Measurements from ENCODE around the gene PTPRC. TPM values are rescaled to one million over a fixed set of nuclear protein-coding genes. Genes with fewer than 3 reads are reported as not detected.
A peak's percentile ranks its signal among the peaks of the same experiment; 100 is the strongest.

The PTPRC gene
- total RNA-seq, 1 experiment from 2014 or later, result 0.16 TPM

DNA sequence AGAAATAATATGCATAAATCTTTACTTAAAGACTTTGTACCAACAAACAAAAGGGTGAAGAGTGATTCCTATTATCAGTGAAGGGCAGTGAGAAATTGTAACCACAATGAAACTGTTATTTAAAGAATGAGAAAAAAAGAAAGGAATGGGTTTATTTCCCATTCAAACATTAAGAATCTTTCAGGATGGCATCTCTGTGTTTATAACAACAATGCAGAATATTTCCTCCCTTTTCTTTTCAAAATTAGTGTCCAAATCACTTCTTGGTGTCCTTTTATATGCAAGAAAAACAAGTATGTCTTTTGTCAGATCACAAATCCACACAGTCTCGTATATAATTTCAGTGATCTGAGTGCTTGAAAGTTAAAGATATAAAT lies 61.2 kb downstream of the PTPRC start:
- DNase-seq (ENCODE audit: low read depth), result no peak

DNA sequence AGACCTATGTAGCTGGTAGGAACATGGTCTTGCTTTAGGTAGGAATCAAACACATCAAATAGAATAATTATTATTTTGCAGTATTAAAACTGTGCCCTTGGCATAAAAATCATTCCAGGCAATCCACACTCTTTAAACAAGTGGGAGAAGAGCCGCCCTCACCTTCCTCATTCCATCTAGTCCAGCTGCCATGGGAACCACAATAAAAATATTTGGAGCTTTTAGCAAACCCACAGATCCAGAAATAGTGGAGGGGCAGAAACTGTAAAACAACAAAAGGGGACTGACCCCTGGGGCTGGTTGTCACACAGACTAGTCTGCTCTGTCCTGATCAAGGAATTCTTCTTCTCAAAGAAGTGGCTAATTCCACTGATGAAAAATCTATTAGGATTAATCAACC lies 61.6 kb downstream of the PTPRC start:
- DNase-seq (ENCODE audit: low read depth), result no peak

DNA sequence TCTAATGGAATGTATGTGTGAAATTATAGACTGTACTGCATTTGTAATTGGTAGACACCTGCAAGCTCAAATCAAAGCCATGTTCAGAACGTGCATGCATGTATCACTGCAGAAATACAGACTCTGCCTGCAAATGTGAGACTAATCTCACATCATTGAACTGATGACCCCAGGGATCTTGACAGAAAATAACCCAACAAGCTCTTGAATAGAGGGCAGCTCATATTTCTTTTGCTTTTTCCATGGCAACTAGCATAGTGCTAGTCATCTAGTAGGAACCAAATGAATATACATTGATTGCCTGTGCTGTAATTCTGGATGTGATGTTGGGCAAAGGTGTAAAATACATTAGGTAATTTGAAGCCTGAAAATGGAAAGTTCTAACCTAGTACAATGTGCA lies 62.4 kb downstream of the PTPRC start:
- no peak for DNase-seq (ENCODE audit: low read depth)

DNA sequence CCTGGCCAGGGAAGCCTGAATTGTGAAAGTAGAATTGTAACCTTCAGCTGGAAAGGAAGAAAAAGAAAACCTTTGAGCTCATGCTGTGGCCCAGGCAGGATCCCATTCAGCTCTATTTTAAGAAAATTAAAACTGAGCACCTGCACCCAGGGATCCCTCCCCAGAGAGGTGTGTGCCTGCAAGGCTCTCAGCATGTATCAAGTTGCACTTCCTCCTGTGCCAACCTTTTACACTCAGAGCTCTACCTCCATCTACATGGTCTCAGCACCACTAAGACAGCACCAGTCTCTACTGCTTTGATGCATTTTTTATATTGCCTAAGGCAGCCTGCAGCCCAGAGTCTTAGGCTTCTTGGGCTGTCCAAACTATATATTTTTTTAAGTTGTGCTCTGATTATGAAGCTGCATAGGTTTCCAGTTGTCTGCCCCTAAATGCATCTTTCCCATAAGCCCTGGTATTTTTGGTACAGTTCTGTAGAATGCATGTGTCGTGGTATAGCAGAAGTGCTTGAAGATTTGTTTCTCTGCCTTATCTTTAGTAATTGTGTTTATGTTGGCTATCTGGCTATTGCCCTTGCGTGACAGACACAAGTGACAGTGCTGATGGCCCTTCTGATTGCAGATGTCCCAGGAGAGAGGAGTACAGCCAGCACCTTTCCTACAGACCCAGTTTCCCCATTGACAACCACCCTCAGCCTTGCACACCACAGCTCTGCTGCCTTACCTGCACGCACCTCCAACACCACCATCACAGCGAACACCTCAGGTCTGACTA lies 63.1 kb downstream of the PTPRC start:
- DNase-seq (ENCODE audit: low read depth), result no peak

DNA sequence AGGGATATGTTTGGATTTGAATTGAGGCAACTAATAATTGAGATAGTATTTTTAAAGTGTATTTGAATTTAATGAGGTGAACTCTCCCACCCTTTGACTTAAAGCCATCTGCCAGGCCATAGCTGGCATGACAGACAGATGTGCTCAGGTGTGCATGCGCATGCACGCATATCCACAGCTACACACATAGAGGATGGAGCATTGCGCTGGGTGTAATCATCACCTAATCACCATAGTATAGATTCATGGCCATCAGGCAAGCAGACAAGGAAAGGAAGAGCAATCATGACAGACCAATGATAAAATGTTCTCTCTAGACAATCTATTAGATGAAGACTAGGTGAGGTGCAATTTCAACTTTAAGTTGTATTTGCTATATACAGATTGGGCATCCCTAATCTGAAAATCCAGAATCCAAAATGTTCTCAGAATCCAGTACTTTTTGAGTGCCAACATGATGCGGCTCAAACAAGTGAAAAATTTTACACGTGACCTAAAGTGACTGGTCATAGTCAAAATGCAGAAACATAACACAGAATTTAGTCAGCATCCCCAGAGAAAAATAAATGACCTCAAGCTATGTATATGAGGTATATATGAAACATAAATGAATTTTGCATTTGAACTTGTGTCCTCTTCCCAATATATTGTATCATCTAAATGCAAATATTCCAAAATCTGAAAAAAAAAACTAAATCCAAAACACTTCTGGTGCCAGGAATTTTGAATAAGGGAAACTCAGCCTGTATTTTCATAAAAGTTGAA lies 70.1 kb downstream of the PTPRC start:
- DNase-seq (ENCODE audit: low read depth), result no peak

DNA sequence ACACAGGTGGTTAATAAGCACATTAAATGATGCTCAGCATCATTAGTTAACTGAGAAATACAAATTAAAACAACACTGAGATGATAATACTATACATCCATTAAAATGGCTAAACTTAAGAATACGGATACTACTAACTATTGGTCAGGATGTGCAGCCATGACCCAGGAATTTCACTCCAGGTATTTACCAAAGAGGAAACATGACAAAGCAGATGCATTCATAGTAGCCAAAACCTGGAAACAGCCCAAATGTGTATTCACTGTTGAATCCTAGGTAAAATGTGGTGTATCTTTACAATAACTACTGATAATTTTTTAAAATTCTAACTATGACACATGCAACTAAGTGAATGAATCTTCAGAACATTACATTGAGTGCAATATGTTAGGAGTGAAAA lies 73.0 kb downstream of the PTPRC start:
- peak; percentile 18 for DNase-seq (ENCODE audit: low read depth)

DNA sequence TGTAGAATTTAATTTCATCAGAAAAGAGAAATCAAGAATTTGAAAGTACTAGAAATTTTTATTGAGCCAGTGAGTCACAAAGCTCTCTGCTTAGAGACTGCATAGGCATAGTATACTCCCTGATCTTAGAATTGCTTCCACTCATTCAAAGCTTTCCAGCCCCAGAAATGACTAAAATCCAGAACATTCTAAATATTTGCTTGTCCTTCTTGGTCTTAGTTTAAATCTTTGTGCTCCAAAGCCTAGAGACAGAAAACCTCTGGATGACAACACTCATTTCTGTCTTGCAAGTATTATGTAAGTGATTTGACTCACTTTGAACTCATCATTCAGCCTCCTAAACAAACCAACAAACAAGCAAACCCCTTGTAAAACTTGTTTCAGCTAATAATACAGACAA lies 74.2 kb downstream of the PTPRC start:
- DNase-seq (ENCODE audit: low read depth), result peak; percentile 17

- DNase-seq (ENCODE audit: low read depth), result no peak
Observed at GRCh38 chr1:198714271-198714670, 75.4 kb downstream of the PTPRC start.

DNA sequence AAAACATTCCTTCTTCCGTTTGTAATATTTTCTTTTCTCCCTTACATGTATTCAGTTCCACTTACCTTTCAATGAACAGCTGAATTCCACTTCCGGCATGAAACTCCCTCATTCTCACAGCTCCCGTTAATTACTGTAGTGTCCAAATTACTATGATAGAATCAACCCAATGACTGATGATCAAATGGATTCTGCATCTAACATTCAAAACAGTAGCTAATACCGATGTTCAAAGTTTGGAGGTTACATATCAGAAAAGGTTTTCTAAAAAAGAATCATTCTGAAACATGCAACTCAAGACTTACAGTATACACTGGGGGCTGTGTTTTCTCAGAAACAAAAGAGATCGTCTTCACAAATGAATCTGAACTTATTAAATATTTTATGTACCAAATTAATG lies 77.2 kb downstream of the PTPRC start:
- no peak for DNase-seq (ENCODE audit: low read depth)

- no peak for DNase-seq (ENCODE audit: low read depth)
Observed at GRCh38 chr1:198717510-198717909, 78.7 kb downstream of the PTPRC start.

GRCh38 chr1:198723127-198723526 lies 84.3 kb downstream of the PTPRC start:
- no peak for DNase-seq (ENCODE audit: low read depth)

DNA sequence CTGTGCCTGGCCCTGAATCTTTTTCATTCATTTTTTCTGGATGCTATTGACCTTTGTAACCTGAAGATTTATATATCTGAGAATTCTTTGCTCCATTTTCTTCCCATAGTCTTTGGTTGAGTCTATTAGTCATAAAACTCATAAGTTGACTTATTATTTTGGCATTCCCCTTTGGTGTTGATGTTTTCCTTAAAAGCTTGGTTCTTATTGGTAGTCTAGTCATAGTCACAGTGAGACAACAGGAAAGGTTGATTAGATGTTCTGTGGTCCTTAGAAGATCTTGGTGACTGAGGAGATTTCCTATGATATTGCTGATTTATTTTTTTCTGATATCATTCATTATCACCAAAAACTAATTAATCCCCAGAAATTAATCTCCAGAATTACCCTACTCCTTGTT lies 86.2 kb downstream of the PTPRC start:
- no peak for DNase-seq (ENCODE audit: low read depth)

GRCh38 chr1:198726455-198726854 lies 87.6 kb downstream of the PTPRC start:
- peak; percentile 67 for DNase-seq (ENCODE audit: low read depth)

- no peak for DNase-seq (ENCODE audit: low read depth)
Observed at GRCh38 chr1:198729195-198729863, 90.5 kb downstream of the PTPRC start.

DNA sequence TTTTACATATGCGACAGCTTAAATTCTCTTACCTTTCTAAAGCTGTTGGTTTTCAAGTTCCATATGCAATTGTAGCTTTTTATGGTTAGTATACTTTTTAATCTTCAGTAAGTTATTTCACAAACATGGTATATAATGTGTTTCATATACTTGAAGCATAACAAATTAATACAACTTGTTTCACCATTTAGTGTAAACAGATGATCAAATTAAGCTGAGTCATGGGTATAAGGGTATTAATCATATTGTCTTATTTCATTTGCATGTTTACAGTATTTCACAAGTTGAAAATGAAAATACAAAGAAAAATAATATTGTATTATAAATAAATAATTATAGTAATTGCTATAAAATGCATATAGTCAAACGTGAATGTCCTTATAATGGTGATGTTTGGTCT lies 92.1 kb downstream of the PTPRC start:
- DNase-seq (ENCODE audit: low read depth), result no peak

DNA sequence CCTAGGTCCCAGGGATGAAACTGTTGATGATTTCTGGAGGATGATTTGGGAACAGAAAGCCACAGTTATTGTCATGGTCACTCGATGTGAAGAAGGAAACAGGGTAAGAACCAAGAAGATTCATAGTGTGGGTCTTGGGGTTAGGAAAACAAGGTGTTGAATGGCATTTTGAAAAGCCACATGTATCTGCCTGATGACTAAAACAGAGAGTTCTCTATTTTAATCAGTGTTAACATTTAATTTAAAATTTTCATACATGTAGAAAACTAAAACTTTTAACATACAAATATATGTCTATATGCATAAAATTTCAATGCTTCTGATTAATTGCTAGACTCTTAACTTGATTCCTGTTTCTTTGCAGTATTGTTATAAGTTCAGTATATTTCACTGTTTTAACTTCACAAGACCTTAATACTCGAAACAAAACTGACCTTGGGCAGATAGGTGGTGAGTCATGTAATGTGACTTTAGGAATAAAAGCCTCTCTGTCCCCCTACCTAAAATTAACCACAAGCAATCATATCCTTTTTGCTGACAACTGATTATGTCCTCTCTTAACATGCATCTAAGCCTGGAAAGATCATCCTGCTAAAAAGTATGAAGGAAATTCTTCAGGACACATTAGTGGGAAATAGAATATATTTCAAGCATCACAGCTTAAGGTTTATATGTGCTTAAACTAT lies 95.6 kb downstream of the PTPRC start:
- DNase-seq (ENCODE audit: low read depth), result peak; percentile 73

DNA sequence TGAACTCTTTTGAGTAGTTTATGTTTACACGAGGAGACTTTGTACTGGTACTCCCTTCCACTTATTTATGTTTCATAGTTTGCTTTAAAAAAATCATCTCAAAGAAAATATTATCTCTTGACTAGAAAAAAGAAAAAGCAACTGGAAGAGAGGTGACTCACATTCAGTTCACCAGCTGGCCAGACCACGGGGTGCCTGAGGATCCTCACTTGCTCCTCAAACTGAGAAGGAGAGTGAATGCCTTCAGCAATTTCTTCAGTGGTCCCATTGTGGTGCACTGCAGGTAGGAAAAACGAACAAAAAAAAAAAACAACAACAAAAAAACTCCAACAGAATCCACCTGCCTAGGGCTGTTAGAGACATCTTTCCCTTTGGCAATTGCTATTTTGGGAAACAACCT lies 102.9 kb downstream of the PTPRC start:
- peak; percentile 19 for DNase-seq (ENCODE audit: low read depth)

DNA sequence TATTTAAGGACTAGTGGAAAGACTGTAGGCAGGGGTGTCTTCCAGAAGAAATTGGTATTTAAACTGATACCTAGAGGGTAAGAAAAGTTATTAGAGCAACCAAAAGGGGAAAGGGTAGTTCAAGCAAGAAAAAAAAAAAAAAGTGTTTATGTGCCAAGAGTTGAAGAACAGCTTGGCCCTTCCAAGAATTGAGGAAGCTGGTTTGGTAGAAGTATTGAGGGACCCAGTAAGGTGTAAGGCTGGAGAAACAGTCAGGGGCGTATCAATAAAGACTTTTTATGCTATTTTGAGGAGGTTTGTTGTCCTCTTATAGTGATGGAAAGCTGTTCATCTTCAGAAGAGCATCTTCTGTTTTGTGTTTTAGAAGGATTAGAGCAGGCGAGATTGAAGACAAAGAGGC lies 108.3 kb downstream of the PTPRC start:
- DNase-seq (ENCODE audit: low read depth), result no peak

DNA sequence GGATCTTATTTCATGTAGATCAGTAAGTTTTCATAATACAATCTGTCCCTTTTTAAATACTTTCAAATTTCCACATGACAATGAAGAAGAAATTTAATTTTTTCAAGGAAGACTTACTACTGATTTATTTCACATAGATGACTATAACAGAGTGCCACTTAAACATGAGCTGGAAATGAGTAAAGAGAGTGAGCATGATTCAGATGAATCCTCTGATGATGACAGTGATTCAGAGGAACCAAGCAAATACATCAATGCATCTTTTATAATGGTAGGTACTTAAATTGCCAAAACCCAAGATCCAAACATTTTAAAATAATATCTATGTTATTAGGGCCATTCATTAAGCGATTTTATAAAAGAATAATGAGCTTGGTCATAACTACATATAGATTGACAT lies 110.4 kb downstream of the PTPRC start:
- peak; percentile 49 for DNase-seq (ENCODE audit: low read depth)

DNA sequence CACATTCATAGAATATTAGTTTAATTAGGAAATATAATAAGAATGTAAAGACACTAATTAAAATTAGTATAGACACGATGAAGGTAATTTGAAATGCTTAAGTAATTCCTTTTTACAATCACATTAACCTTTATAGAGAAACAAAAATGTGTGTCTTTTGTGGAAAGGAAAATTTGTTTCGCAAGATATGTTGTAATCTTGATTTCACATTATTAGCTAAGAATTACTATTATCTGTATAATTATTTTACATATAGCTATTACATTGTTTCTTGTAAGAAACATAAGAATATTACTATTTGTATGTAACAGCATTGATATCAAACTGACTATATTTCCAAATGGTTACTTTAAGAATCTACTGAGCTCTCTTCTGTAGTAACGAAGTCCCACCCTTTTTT lies 111.2 kb downstream of the PTPRC start:
- no peak for DNase-seq (ENCODE audit: low read depth)

DNA sequence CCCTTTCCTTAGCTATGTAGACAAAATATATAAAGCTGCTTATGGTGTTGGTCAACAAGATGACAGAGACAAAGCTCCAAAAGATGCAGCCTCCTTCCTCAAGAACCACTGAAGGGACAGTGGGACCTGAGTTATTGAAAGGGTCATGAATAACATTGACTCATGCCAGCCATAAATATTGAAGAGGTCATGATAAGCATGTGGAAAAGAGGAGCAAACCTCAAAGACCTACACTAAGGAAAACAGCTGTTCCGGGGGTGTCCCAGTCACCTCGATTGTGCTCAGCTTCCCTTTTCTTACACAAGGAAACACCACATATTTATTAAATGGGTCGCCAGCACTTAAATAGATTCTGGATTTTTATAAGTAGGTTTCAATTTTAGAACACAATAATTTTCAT lies 112.9 kb downstream of the PTPRC start:
- no peak for DNase-seq (ENCODE audit: low read depth)

GRCh38 chr1:198754670-198755069 lies 115.8 kb downstream of the PTPRC start:
- DNase-seq (ENCODE audit: low read depth), result no peak

Measured in HT1080 (cell line).